ENCODE data around the gene KCNK16. TPM values are rescaled to one million over a fixed set of nuclear protein-coding genes. Genes with fewer than 3 reads are reported as not detected.

The KCNK16 gene
- total and polyA plus RNA-seq, 2 of the 8 experiments (the other 6 are each of a cell fraction or from before 2014, with no cell fraction given): not detected

DNA sequence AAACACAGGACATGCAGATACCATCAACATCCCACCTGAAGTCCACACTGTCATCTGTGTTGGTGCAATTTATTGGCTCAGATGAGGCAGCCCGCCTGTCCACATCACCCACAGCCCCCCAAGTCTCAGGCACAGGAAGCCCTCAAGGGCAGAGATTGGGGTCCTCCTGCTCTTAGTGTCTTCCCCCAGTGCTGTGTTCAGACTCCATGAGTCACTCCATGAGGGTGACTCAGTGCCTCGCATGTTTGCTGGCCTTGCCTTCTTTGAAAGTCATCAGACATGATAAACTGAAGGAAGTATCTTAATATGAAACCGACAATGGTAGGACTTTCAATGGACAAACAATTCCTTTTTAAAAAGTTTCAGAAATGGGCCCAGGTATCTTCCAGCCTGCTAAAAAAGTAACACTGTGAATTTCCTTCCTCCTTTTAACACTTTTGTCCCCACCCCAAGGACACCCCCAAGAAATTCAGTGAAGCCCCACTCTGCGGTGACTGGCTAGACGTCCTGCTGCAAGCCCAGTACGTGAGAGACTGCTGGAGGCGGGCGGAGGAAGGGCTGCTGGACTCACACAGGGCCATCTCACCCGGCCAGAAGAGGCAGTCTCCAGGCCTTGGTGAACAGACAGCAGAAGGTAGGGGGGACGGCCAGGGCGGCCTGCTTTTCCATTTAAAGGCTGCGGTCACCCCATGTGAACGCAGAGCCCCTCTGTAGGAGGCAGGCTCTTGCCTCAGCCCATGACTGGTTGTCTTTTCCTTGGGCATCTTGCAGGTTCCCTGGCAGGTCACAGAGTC is 43.0 kb upstream of the KCNK16 start:
- Histone ChIP-seq H3K36me3 (ENCODE audit: control insufficient read depth in 2 of 4, insufficient read depth in 4 of 4, low read length in 3 of 4) (no peaks in the 10 kb centered on the region), H3K79me2 (ENCODE audit: control insufficient read depth in 1 of 2, insufficient read depth in 2 of 2, low read length in 2 of 2) (no peaks in the 10 kb centered on the region), H4K5ac (ENCODE audit: insufficient read length, low read depth, low read length) (no peak overlapping the region), H2AK5ac (ENCODE audit: low read depth, low read length) (no peak overlapping the region), H3K27me3 (replicated peaks in 1 of 4; ENCODE audit: control insufficient read depth in 3 of 4, extremely low read depth in 1 of 4, insufficient read depth in 3 of 4, low read length in 3 of 4) (no peaks in the 10 kb centered on the region; a peak in 2 of 7 replicates), H2BK12ac (ENCODE audit: low read depth, low read length) (0 out of 2 replicates have a peak overlapping the region, but pooled peaks have one; percentile 9), H3K23me2 (ENCODE audit: low read depth, low read length) (peaks cover 2% of the 10 kb centered on the region; the same call in 1 of the 2 replicates), H3K14ac (ENCODE audit: insufficient read length) (no peak overlapping the region), H3K4me1 (replicated peaks in 1 of 4; ENCODE audit: control insufficient read depth in 3 of 4, insufficient read depth in 4 of 4, low read length in 3 of 4) (peaks cover 0 to 7% (median 2%) of the 10 kb centered on the region in 4 experiments; a peak in 4 of 7 replicates), H2BK5ac (ENCODE audit: low read depth, low read length) (no peak overlapping the region; the same call in 1 of the 2 replicates), H3K23ac (ENCODE audit: insufficient read length) (no peak overlapping the region), H3K27ac (ENCODE audit: low read depth, low read length) (no peak overlapping the region), H3K4me2 (ENCODE audit: insufficient read depth in 1 of 2, low read depth in 2 of 2, low read length in 2 of 2) (no peak overlapping the region), H3K56ac (replicated peaks; ENCODE audit: insufficient read length, low read depth, low read length) (no peak overlapping the region), H3K4ac (replicated peaks; ENCODE audit: insufficient read length, low read depth, low read length) (no peak overlapping the region), H2BK20ac (ENCODE audit: low read length) (no peak overlapping the region), H3K9ac (replicated peaks in 1 of 4; ENCODE audit: extremely low read depth in 1 of 4, low read depth in 3 of 4, low read length in 3 of 4) (no peak overlapping the region), H3K79me1 (ENCODE audit: low read depth, low read length) (no peaks in the 10 kb centered on the region), H4K91ac (replicated peaks; ENCODE audit: insufficient read length, low read length) (no peak overlapping the region), H2BK120ac (replicated peaks; ENCODE audit: low read depth, low read length) (no peak overlapping the region), H3K4me3 (ENCODE audit: extremely low read depth in 1 of 4, insufficient read depth in 2 of 4, low read depth in 3 of 4, low read length in 4 of 4) (no peak overlapping the region), H3K18ac (ENCODE audit: extremely low read depth, low read length) (no peak overlapping the region), H3K9me3 (ENCODE audit: insufficient read depth in 2 of 2, low read depth in 1 of 2, low read length in 1 of 2) (no peaks in the 10 kb centered on the region), H2AFZ (ENCODE audit: low read length) (no peak overlapping the region), H2BK15ac (ENCODE audit: low read length) (no peak overlapping the region), H4K8ac (ENCODE audit: extremely low read depth, insufficient read depth, low read length) (no peak overlapping the region), H4K20me1 (replicated peaks in 1 of 2; ENCODE audit: control insufficient read depth in 1 of 2, insufficient read depth in 2 of 2, low read length in 2 of 2) (no peaks in the 10 kb centered on the region)
- DNase-seq (ENCODE audit: low read depth in 1 of 2, low spot score in 2 of 2) (no peak), FAIRE-seq (no peak)
- POLR2A ChIA-PET (ENCODE audit: partially characterized antibody): no interaction called here
- CTCF ChIA-PET (ENCODE audit: partially characterized antibody): interaction anchor here (0.7 to 6.3 kb wide), 8 partner anchors 12 to 528 kb away, joined by 3 to 89 read pairs (median 6); no protein-coding TSS in a partner anchor
- 88% methylated on average over 13 of the region's 13 CpGs; no CpG with 5 or more reads in 1 of the 2 experiments for WGBS, 2 experiments (ENCODE audit: extremely low coverage in 1 of 2, insufficient coverage in 1 of 2, insufficient read length in 1 of 2, insufficient replicate concordance in 2 of 2, low coverage in 1 of 2, low lambda C conversion rate in 2 of 2, missing lambda C conversion rate in 1 of 2)
- TF ChIP-seq FOSL1 (IDR thresholded peaks at IDR 0.05; ENCODE audit: insufficient read depth, low read depth, low read length) (no peak), BACH1 (IDR thresholded peaks at IDR 0.05; ENCODE audit: low read length) (no peak), TEAD4 (IDR thresholded peaks at IDR 0.05; ENCODE audit: low read depth, low read length) (no peak), ASH2L (IDR thresholded peaks at IDR 0.05; ENCODE audit: low read length) (no peak), POLR2AphosphoS5 (IDR thresholded peaks at IDR 0.05; ENCODE audit: low read depth, low read length) (no peak), CEBPB (IDR thresholded peaks at IDR 0.05; ENCODE audit: low read depth, low read length) (no peak)
- TF ChIP-seq, protein P1, sequence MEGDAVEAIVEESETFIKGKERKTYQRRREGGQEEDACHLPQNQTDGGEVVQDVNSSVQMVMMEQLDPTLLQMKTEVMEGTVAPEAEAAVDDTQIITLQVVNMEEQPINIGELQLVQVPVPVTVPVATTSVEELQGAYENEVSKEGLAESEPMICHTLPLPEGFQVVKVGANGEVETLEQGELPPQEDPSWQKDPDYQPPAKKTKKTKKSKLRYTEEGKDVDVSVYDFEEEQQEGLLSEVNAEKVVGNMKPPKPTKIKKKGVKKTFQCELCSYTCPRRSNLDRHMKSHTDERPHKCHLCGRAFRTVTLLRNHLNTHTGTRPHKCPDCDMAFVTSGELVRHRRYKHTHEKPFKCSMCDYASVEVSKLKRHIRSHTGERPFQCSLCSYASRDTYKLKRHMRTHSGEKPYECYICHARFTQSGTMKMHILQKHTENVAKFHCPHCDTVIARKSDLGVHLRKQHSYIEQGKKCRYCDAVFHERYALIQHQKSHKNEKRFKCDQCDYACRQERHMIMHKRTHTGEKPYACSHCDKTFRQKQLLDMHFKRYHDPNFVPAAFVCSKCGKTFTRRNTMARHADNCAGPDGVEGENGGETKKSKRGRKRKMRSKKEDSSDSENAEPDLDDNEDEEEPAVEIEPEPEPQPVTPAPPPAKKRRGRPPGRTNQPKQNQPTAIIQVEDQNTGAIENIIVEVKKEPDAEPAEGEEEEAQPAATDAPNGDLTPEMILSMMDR (IDR thresholded peaks at IDR 0.05; ENCODE audit: control extremely low read depth in 1 of 3, insufficient read depth in 1 of 3, low read depth in 1 of 3, low read length in 3 of 3): no peak
